GM18502 (cell line): Measurements from ENCODE around the gene TBATA.

ENCODE experiments used
- ATAC-seq: cut with Tn5 transposase; IDR thresholded peaks from one replicate; pipeline ENCODE4 v1.9.1; 2021; ENCODE audit warnings: mild to moderate bottlenecking; ENCODE audit not compliant: unreplicated experiment, poor library complexity

TBATA gene

DNA sequence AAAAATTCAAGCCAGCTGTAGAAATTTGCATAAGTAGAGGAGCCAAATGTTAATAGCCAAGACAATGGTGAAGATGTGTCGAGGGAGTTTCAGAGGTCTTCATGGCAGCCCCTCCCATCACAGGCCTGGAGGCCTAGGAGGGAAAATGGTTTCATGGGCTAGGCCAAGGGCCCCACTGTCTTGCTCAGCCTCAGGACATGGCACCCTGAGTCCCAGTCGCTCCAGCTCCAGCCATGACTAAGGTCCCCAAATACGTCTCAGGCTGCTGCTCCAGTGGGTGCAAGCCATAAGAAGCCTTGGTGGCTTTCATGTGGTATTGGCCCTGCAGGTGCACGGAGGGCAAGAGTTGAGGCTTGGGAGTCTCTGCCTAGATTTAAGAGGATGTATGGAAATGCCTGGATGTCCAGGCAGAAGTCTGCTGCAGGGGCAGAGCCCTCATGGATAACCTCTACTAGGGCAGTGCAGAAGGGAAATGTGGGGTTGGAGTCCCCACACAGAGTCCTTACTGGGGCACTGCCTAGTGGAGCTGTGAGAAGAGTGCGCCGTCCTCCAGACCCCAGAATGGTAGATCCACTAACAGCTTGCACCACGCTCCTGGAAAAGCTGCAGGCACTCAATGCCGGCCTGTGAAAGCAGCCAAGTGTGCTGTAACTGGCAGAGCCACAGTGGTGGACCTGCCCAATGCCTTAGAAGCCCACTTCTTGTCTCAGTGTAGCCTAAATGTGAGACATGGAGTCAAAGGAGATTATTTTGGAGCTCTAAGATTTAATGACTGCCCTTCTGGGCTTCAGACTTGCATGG, 19.2 kb downstream of the TBATA start:
- ATAC-seq, result no peak

DNA sequence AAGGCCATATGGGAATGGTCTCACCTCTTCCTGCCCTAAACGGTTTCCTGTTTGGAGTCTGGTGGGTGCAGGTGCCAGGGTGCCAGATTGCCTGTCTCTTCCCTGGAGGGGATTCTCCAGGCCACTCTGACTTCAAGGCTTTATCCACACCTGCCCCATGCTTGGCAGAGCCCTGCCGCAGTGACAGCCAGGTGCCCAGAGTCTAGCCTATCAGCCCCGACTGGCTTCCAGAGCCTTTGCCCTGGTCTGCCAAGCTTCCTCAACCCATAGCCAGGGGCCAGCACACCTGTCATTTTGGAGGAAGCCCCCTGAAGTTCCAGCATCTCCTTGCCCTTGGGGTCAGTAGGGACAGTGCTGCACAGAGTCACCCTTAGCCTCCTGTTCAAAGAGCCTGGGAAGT, 21.6 kb downstream of the TBATA start:
- ATAC-seq, result no peak

DNA sequence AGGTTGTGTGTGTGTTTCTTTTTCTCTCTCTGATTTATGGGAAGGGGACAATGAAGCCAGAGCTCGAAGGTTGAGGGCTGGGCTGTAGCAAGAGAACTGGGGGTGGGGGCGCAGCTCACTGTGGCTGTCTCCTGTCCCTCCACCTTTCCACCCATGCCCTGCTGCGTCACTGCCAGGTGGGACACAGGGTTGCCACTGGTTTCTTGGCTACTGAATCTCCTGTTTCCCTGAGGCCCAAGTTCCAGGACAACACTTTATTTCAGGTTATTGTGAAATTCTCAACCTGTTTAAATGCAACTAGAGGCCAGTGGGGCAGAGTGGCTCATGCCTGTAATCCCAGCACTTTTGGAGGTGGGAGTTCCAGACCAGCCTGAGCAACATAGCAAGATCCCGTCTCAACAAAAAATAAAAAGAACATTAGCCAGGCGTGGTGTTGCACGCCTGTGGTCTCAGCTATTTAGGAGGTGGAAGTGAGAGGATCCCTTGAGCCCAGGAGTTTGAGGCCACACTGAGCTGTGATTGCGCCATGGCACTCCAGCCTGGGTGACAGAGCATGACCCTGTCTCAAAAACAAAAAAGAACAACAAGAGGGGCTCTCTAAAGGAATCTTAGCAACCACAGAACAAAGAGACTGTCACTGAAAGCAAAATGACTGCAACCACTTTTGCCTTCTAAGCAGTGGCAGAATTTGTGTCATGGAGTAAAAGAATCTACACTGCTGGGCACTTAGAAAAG, 22.6 kb downstream of the TBATA start:
- ATAC-seq, result no peak

DNA sequence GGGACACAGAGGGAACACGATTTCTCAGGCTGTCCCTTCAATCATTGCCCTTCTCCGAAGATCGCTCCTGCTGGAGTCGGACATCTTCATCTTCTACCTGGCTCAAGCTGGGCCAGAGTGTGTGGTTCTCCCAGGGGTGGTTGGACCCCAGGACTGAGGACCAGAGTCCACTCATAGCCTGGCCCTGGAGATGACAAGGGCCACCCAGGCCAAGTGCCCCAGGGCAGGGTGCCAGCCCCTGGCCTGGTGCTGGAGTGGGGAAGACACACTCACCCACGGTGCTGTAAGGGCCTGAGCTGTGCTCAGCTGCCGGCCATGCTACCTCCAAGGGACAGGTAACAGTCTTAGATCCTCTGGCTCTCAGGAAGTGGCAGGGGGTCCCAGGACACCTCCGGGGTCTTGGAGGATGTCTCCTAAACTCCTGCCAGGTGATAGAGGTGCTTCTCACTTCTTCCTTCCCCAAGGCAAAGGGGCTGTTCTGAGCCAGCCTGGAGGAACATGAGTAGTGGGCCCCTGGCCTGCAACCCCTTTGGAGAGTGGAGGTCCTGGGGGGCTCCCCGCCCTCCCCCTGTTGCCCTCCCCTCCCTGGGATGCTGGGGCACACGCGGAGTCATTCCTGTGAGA, 23.3 kb downstream of the TBATA start:
- ATAC-seq, result no peak

DNA sequence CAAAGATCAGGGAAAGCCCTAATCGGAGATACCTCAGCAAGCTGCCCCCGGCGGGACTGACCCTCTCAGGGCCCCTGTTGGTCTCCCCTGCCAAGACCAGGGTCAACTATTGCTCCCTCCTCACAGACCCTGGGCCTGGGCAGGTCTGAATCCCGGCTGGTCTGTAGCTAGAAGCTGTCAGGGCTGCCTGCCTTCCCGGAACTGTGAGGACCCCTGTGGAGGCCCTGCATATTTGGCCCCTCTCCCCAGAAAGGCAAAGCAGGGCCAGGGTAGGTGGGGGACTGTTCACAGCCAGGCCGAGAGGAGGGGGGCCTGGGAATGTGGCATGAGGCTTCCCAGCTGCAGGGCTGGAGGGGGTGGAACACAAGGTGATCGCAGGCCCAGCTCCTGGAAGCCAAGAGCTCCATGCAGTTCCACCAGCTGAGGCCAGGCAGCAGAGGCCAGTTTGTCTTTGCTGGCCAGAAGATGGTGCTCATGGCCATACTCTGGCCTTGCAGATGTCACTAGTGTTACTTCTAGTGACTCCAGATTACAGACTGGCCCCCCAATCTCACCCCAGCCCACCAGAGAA, 24.1 kb downstream of the TBATA start:
- no peak for ATAC-seq

DNA sequence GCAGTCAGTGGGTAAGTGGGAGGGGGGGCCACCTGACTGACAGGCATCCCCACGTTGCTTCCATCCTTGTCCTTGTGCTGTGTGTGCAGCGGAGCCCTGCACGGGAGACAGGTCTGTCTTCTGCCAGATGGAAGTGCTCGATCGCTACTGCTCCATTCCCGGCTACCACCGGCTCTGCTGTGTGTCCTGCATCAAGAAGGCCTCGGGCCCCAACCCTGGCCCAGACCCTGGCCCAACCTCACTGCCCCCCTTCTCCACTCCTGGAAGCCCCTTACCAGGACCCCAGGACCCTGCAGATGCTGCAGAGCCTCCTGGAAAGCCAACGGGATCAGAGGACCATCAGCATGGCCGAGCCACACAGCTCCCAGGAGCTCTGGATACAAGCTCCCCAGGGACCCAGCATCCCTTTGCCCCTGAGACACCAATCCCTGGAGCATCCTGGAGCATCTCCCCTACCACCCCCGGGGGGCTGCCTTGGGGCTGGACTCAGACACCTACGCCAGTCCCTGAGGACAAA, 24.8 kb downstream of the TBATA start:
- ATAC-seq, result no peak

GRCh38 chr10:70759781-70760180, 25.4 kb downstream of the TBATA start:
- ATAC-seq, result no peak

DNA sequence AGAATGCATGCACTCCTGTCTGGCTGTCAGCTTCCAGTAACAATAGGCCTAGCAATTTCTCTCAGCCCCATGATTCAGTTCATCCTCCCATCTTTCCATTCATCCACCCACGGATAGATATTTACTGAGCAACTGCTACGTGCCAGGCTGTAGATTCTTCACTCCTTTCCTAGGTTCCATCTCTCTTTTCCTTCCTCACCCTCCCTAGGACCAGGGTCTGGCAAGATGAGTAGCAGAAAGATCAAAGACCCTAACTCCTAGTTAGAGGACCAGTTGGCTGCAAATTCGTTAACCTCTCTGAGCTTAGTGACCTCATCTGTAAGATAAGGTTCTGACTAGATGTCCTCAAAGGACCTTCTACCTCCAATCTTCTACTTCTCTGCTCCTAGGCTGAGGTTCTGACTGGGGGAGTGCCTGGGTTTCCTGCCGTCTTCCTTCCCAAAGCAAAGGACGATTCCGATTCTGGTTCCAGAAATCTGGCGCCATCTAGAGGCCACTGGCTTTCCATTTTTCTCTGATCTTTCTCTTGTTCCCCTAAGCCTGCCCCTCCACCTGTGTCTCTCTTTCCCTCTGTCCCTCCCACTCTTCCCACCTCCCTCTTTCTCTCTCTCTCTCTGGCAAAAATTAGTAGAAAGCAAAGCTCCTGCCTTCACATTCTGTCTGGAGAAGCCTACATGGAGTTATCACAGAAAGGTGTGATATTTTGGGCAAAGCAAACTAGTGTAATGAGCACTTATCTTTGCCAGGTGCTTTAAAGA, 26.2 kb downstream of the TBATA start:
- ATAC-seq, result no peak

GRCh38 chr10:70757856-70758255, 27.3 kb downstream of the TBATA start:
- no peak for ATAC-seq

GRCh38 chr10:70756700-70757360, 28.3 kb downstream of the TBATA start:
- ATAC-seq, result no peak

- no peak for ATAC-seq
Measured at GRCh38 chr10:70753841-70754621, 31.1 kb downstream of the TBATA start.

DNA sequence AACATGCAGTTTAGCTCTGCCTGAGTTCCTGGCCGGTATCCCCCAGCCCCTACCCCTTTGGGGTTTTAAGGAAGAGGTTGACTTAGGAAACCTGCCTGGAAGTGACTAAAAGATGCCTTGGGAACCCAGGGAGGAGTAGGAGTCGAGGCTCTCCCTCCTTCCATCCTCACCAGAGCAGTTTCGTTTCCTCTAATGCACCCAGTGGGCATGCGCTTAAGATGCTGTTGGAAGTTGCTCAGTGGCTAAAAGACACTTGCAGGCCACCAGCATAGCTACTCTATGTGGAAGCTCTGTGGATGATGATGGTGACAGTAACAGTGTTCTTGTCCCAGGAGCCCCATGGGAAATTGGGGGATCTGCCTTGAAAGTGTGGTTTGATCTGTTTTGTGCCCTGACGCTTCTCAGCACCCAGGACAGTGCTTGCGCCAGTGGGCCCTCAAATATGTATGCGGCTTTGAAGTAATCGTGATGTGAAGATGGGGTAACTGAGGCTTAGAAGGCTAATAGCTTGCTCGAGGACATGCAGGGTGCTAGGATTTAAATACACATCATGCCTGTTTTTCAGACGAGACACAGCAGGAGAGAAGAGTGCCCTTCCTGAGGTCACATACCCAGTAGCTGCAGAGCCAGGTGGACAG, 32.0 kb downstream of the TBATA start:
- ATAC-seq, result no peak

- no peak for ATAC-seq
Measured at GRCh38 chr10:70752571-70752970, 32.6 kb downstream of the TBATA start.

DNA sequence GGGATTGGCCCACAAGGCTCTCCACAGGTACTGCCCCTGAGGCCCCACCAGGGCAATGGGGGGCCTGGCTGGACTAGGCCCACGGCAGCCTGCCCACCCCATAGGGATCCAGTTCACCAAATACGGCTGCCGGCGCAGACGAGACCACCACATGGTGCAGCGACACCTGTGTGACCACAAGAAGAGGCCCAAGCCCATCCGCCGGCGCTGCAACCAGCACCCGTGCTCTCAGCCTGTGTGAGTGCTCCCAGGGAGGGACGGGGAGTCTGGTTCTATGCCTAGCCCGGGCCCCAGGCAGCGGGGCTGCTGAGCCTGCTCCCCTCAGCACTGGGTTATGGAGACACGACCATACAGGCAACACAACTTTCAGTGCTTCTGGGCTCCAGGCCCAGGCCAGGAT, 33.2 kb downstream of the TBATA start:
- no peak for ATAC-seq

- no peak for ATAC-seq
Measured at GRCh38 chr10:70751356-70751755, 33.8 kb downstream of the TBATA start.

DNA sequence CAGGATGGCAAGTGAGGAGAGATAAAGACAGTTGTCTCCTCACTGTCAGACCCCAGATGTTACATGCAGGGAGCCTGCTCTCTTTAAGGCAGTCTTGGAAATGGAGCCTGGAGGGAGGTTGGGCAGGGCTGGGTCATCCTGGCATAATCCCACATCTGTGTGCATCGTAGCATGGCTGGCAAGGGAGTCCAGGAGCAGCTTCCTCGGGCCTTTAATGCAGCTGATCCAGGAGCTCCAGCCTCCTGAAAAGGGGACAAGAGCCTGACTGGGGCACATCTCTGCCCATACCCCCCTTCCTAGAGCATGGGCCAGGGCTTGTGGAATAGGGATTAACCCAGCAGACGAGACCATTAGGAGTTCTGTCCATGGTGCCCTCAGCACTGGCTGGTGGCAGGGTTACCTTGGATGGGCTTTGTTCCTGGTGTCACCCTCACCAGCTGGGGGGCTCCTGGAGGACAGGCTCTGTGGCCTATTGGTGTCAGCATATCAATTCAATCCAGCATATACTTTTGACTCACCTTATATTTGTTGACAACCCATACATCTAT, 34.9 kb downstream of the TBATA start:
- ATAC-seq, result no peak

DNA sequence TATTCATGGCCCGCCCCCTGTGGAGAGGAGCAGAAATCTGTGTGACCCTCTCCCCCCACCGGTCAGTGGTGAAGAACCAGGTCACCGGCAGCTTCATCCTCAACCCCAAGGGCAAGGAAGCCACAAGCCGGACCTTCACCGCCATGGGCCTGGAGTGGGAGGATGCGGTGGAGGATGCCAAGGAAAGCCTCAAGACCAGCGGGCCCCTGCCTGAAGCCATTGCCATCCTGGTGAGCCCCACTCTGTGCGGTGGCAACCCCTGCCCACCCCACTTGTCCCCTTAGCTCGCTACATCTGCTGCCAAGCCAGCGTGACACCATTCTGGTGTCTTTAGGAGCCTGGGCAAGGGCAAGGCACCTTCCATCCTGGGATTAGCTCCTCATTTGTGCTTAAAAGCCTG, 35.4 kb downstream of the TBATA start:
- no peak for ATAC-seq
